Epithelial cell of proximal tubule (primary cell): ENCODE results near the gene PARD3B. TPM values are rescaled to one million over a fixed set of nuclear protein-coding genes. Genes with fewer than 3 reads are reported as not detected.

Source experiments
- DNase-seq: peaks from one replicate; pipeline ENCODE4 v3.0.0-alpha.2; 2011; ENCODE audit warnings: low read depth
- H3K4me3 ChIP-seq: 2 replicates; pipeline ENCODE4 v1.5.1; 2011; ENCODE audit warnings: low read depth, mild to moderate bottlenecking, low read length
- total RNA-seq: library from RNA; depleted of rRNA; stranded (reverse); fragments of >200 nt; gene quantifications from 2 replicates; pipeline ENCODE4 v1.2.3, GENCODE V29; 2015
- TF ChIP-seq, protein P1 (sequence below): conservative IDR thresholded peaks from 2 replicates; pipeline ENCODE4 v1.5.1; 2012; ENCODE audit warnings: low read depth, mild to moderate bottlenecking, low read length

The PARD3B gene
- total RNA-seq, 1 donor from 2014 or later, result 3.6 TPM

DNA sequence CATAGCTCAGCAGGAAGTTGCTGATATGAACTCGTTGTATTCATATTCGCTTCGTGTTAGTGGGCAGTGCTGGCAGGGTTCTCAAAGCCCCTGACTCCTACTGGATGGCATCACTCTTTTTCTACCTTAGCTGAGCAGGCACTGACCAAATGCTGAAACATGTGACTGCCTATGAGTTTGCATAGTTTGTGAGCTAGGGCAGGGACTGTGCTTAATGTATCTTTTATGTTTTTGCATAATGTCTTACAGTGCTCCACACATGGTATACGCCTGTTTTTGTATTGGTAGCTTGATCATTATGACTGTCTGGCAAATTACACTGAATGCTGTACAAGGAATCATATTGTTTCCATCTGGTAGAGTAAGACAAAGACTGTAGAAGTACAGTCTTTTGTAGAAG, 305.3 kb downstream of the PARD3B start:
- DNase-seq, result no peak
- no peak overlapping the region for H3K4me3 ChIP-seq
- TF ChIP-seq, protein P1, sequence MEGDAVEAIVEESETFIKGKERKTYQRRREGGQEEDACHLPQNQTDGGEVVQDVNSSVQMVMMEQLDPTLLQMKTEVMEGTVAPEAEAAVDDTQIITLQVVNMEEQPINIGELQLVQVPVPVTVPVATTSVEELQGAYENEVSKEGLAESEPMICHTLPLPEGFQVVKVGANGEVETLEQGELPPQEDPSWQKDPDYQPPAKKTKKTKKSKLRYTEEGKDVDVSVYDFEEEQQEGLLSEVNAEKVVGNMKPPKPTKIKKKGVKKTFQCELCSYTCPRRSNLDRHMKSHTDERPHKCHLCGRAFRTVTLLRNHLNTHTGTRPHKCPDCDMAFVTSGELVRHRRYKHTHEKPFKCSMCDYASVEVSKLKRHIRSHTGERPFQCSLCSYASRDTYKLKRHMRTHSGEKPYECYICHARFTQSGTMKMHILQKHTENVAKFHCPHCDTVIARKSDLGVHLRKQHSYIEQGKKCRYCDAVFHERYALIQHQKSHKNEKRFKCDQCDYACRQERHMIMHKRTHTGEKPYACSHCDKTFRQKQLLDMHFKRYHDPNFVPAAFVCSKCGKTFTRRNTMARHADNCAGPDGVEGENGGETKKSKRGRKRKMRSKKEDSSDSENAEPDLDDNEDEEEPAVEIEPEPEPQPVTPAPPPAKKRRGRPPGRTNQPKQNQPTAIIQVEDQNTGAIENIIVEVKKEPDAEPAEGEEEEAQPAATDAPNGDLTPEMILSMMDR, result no peak

DNA sequence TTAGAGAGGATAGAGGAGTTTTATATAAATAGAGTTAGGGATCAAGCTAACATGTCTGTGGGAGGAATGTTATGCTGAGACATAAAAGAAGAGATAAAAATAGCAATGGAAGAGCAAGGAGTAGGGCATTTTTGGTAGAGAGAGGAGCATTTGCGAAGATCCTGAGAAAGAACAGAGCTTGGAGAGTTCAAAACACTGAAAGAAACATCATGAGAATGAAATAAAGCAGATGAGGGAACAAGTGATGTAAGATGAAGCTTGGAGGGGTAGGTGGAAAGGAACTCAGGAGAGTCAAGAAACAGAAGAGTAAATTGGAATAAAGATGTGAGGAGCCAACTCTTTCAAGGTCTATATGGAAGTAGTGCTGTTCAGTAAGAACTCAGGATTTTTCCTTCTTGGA, 308.6 kb downstream of the PARD3B start:
- TF ChIP-seq, protein P1, result no peak
- DNase-seq, result no peak
- H3K4me3 ChIP-seq, result no peak overlapping the region

DNA sequence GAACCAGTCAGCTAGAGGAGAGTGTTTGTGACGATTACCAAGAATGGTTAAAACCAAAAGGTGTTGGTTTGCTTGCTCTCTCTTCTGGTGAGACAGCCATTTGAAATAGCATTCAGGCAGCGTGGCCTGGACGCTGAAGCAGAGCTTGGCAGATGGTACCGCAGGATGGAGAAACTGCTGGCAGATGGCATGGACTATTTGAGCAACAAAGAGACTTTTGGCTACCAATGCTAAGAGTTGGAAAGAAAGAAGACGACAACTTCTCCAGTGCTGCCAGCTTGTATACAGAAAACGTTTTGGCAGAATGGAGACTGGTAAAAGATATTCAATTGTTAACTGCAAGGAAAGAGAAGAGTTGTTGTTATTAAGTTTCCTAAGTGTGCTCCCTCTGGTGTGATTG, 315.0 kb downstream of the PARD3B start:
- TF ChIP-seq, protein P1, result no peak
- DNase-seq, result no peak
- no peak overlapping the region for H3K4me3 ChIP-seq

DNA sequence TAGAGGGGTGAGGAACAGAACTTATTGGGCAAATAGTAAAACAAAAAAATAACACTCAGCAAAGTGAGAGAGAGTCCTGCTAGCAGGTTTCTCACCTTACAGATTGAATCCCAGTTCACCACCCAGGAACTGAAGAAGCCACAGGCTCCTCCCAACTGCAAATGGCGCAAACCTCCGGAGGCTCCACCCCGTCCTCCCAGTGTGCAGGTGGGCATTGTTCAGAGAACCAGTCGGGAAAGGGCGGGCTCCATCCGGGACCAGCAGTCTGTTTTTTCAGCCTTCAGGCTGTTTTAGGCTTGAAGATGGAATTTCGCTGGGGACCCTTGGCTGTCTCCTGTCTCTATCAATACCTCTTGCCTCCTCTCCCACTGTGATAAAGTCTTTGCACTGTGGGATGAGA, 317.5 kb downstream of the PARD3B start:
- no peak overlapping the region for H3K4me3 ChIP-seq
- no peak for DNase-seq
- TF ChIP-seq, protein P1, result no peak

DNA sequence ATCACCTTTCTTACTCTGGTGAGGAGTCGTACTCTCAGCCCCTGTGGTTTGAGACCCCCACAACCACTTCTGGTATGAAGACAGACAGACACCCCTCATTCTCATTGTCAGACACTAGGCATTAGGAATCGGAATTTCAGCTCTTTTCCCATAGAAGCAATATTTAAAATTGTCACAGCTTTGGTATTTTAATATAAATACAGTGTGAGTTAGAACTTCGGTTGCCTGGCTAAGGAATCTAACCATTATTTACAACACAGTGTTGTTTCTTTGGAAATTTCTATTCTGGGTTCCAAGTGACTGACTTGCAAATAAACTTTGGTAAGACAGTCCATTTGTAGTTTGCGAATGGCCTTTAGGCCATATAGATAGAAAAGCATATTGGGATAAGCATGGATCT, 318.1 kb downstream of the PARD3B start:
- TF ChIP-seq, protein P1, result no peak
- no peak overlapping the region for H3K4me3 ChIP-seq
- DNase-seq, result no peak

DNA sequence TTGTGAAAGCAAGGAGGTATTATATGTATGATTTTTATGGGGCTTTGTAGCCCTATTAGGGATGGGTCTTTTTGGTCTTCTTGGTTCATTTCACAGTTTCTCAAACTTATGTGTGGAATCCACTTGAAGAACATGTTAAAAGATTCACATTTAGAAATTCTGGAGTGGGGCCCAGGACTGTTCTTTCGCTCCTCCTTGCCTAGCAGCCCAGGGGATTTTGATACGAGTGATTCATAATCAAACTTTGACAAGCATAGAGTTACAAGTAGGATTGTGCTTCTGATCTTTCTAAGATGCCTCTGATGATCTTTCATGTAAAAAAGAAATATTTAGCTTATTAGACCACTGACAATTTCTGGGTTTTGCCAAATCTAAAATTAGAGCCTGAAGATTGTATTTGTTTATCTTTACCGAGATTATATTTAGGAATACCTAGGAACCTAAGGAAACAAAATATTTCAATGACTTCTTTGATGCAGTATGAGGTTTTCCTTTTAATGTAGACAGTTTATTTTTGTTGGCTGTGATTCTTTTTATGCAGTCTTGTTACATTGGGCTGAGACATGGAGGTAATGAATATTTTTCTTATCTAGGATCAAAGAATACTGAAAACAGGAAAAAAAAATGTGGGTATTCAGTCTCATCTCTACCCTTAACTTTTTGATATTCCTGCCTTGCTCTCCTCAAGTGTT, 324.0 kb downstream of the PARD3B start:
- no peak for DNase-seq
- TF ChIP-seq, protein P1, result no peak
- no peak overlapping the region for H3K4me3 ChIP-seq

DNA sequence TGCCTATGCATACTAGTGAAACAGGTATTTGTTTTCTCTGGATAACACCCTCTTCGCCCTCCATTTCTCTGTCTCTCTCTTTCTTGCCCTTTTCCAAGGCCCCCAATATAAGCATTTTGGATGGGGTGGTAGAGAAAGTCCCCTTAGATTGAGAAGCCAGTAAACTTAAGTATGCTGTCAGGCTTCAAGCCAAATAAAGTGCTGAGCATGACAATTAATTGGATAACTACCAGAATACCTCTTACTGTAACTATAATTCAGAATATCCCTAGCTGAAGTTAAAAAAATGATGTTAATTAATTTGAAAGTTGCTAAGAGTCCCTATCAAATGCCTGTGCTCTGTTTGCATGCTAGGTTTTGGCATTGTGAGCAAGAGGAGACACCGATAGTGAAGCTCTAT, 324.8 kb downstream of the PARD3B start:
- DNase-seq, result no peak
- TF ChIP-seq, protein P1, result no peak
- no peak overlapping the region for H3K4me3 ChIP-seq
